Measurements from ENCODE around the gene IL36B.

IL36B gene

GRCh38 chr2:113053666-113054065 is 999 bp upstream of the IL36B start:
- no peak for DNase-seq (ENCODE audit: low read depth)

- no peak for DNase-seq (ENCODE audit: low read depth)
These were observed 1.5 kb downstream of the IL36B start for GRCh38 chr2:113050921-113051895.

- DNase-seq (ENCODE audit: low read depth), result no peak
These were observed 6.2 kb downstream of the IL36B start for GRCh38 chr2:113046465-113046864.

GRCh38 chr2:113041871-113042270 is 10.8 kb downstream of the IL36B start:
- no peak for DNase-seq (ENCODE audit: low read depth)

- DNase-seq (ENCODE audit: low read depth), result no peak
These were observed 12.9 kb downstream of the IL36B start for GRCh38 chr2:113039719-113040118.

- DNase-seq (ENCODE audit: low read depth), result no peak
These were observed 13.5 kb downstream of the IL36B start for GRCh38 chr2:113039158-113039557.

GRCh38 chr2:113038291-113038690 is 14.4 kb downstream of the IL36B start:
- no peak for DNase-seq (ENCODE audit: low read depth)

- DNase-seq (ENCODE audit: low read depth), result no peak
These were observed 15.9 kb downstream of the IL36B start for GRCh38 chr2:113036763-113037162.

GRCh38 chr2:113034016-113034415 is 18.7 kb downstream of the IL36B start:
- DNase-seq (ENCODE audit: low read depth), result no peak

- DNase-seq (ENCODE audit: low read depth), result no peak
These were observed 19.9 kb downstream of the IL36B start for GRCh38 chr2:113032737-113033136.

GRCh38 chr2:113028112-113028511 is 24.6 kb downstream of the IL36B start:
- DNase-seq (ENCODE audit: low read depth), result no peak

GRCh38 chr2:113027691-113028090 is 25.0 kb downstream of the IL36B start:
- DNase-seq (ENCODE audit: low read depth), result no peak

- DNase-seq (ENCODE audit: low read depth), result no peak
These were observed 26.9 kb downstream of the IL36B start for GRCh38 chr2:113025737-113026136.

- DNase-seq (ENCODE audit: low read depth), result no peak
These were observed 27.9 kb downstream of the IL36B start for GRCh38 chr2:113024764-113025163.

GRCh38 chr2:113021312-113021711 is 31.4 kb downstream of the IL36B start:
- DNase-seq (ENCODE audit: low read depth), result no peak

GRCh38 chr2:113018509-113018908 is 34.2 kb downstream of the IL36B start:
- no peak for DNase-seq (ENCODE audit: low read depth)

GRCh38 chr2:113015655-113016054 is 37.0 kb downstream of the IL36B start:
- DNase-seq (ENCODE audit: low read depth), result no peak

GRCh38 chr2:113015042-113015441 is 37.6 kb downstream of the IL36B start:
- no peak for DNase-seq (ENCODE audit: low read depth)

- DNase-seq (ENCODE audit: low read depth), result no peak
These were observed 38.6 kb downstream of the IL36B start for GRCh38 chr2:113014067-113014466.

GRCh38 chr2:113013336-113013661 is 39.4 kb downstream of the IL36B start:
- no peak for DNase-seq (ENCODE audit: low read depth)

- DNase-seq (ENCODE audit: low read depth), result peak; percentile 37
These were observed 40.0 kb downstream of the IL36B start for GRCh38 chr2:113012436-113013335.

GRCh38 chr2:113011108-113011507 is 41.6 kb downstream of the IL36B start:
- DNase-seq (ENCODE audit: low read depth), result no peak

- DNase-seq (ENCODE audit: low read depth), result no peak
These were observed 42.6 kb downstream of the IL36B start for GRCh38 chr2:113010088-113010487.

Data from non-pigmented ciliary epithelial cell (primary cell).